ENCODE data around the gene GLP2R.

- TF ChIP-seq ZNF140 (tag by site-specific recombination; IDR thresholded peaks at IDR 0.05) (no peak), ZBTB8A (tag by site-specific recombination; IDR thresholded peaks at IDR 0.05) (no peak), ZNF121 (tag by site-specific recombination; IDR thresholded peaks at IDR 0.05) (no peak), ZIC2 (tag by site-specific recombination; IDR thresholded peaks at IDR 0.05) (no peak), HOXA7 (CRISPR knock-in tag; IDR thresholded peaks at IDR 0.05; ENCODE audit: borderline replicate concordance) (no peak), ZNF660 (tag by site-specific recombination; IDR thresholded peaks at IDR 0.05) (no peak), ZBTB49 (tag by site-specific recombination; IDR thresholded peaks at IDR 0.05; ENCODE audit: low read depth) (no peak), ZNF146 (tag by site-specific recombination; IDR thresholded peaks at IDR 0.05) (no peak), CTCF (tag by site-specific recombination; IDR thresholded peaks at IDR 0.05) (0 out of 2 replicates have a peak, but pooled peaks have one; percentile 32), PATZ1 (tag by site-specific recombination; IDR thresholded peaks at IDR 0.05) (no peak), ZNF138 (tag by site-specific recombination; IDR thresholded peaks at IDR 0.05; ENCODE audit: borderline replicate concordance) (no peak)
Observed at GRCh38 chr17:9839433-9839832, 13.7 kb downstream of the GLP2R start.
